GM18511 (cell line): ENCODE data around the gene DIS3L2.

Experiments
- ATAC-seq: cut with Tn5 transposase; IDR thresholded peaks from one replicate; pipeline ENCODE4 v1.9.1; 2021; ENCODE audit warnings: mild to moderate bottlenecking, moderate library complexity; ENCODE audit not compliant: unreplicated experiment

The DIS3L2 gene

DNA sequence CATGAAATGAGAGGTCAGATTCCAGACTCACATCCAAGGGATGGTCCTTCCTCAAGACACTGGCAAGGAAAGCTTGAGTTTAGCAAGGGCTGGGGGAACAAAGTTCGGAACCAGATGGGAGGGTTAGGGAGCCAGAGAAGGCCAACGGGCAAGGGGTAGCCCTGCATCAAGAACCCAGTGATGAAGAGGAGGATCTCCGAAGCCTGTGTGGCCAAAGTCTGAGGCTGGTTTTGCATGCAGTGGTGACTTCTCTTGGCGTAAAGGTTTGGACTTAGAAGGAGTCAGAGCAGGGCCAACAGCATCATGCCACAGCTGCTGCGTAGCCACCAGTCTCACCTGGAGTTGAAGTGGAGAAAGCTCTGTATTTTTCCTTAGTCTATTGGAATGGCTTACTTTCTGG lies 293.5 kb downstream of the DIS3L2 start:
- no peak for ATAC-seq

- ATAC-seq = no peak
Measured at GRCh38 chr2:232260075-232260474, 298.6 kb downstream of the DIS3L2 start.

GRCh38 chr2:232261776-232262175 lies 300.3 kb downstream of the DIS3L2 start:
- ATAC-seq = no peak

- no peak for ATAC-seq
Measured at GRCh38 chr2:232263295-232263694, 301.8 kb downstream of the DIS3L2 start.

DNA sequence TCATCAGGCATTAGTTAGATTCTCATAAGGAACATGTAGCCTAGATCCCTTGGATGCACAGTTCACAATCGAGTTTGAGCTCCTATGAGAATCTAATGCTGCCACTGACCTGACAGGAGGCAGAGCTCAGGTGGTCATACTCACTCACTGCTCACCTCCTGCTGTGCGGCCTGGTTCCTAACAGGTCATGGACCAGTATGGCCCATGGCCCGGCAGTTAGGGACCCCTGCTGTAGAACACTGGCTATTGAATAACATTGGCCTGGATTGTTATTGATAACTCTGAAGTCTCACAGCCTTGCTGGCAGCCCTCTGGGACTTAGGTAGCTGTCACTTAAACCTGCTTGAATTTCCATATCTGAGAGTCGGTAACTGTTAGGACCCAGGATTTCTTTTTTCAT lies 302.6 kb downstream of the DIS3L2 start:
- ATAC-seq = no peak

DNA sequence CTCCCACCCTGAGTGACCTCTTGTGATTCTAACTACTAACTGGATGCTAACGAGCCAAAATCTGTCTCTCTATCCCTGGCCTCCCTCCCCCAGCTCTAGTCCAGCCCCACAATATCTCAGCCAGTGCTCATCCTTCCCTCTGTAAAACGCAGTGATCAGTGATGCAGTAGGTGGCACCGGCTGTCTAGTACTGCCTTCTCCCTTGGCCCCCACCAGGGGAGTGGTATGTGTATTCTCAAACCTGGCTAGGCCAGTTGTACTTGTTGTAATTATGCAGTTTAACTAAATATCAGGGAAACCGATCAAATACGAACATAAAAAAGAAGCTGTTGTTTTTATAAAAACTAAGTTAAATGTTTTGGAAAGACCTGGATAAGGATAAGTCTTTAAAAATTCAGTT lies 303.8 kb downstream of the DIS3L2 start:
- ATAC-seq = no peak

DNA sequence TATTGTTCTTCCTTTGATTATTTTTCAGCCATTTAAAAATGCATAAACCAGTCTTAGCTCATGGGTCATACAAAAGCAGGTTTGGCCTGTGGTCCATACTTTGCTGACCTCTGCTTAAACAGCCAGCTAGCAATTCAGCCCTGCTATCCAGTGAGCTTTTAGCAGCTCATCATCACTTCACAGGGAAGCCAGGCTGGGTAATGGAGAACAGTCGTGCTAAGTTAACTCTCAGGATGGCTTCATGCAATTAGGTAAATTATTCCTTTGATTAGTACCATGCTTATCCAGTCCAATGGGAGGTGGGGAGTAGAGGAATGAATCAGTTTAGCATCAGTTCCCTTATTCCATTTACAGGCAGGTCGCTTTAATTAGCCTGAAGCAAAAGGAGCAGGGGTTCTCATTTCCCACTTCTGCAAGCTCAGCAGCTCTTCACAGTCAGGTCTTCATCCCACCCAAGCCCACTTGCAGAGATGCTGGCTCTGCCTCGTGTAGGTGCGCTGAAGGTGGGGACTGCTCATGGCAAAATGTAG lies 307.2 kb downstream of the DIS3L2 start:
- ATAC-seq = no peak

- no peak for ATAC-seq
Measured at GRCh38 chr2:232269867-232270266, 308.4 kb downstream of the DIS3L2 start.

GRCh38 chr2:232273903-232274643 lies 312.6 kb downstream of the DIS3L2 start:
- no peak for ATAC-seq

GRCh38 chr2:232275670-232276069 lies 314.2 kb downstream of the DIS3L2 start:
- no peak for ATAC-seq

GRCh38 chr2:232276084-232276732 lies 314.7 kb downstream of the DIS3L2 start:
- ATAC-seq = peak; percentile 54

GRCh38 chr2:232276733-232277313 lies 315.3 kb downstream of the DIS3L2 start:
- ATAC-seq = no peak

- ATAC-seq = no peak
Measured at GRCh38 chr2:232278534-232278933, 317.0 kb downstream of the DIS3L2 start.

- no peak for ATAC-seq
Measured at GRCh38 chr2:232280341-232280740, 318.8 kb downstream of the DIS3L2 start.

DNA sequence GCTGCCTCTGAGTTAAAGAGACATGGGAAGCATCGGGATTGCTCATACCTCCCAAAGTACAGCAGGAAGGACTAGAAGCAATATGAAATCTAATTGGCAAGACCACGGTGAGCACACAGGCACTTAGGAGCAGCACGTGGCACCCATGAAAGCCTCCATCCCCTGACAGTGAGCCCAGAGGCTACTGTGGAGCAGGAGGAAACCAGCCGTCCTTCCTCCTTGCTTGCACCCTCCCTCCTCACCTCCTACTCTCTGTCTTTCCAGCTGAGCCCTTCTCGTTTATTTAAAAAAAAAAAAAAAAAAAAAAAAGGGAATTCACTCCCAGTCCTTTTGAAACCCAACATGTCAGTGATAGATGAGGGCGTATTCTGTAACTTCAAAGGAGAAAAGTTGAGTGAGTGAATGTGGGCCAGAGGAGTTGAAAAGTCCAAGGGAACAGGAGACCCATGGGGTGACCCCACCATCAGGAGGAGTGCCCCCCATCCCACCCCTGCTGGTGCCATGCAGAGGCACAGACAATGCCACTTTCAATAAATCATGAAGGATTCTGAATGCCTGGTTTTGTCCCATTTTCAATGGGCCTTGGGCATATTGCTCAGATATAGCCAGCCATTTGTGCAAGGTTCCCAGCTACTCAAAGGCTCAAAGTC lies 320.5 kb downstream of the DIS3L2 start:
- no peak for ATAC-seq

GRCh38 chr2:232282508-232283055 lies 321.1 kb downstream of the DIS3L2 start:
- no peak for ATAC-seq

DNA sequence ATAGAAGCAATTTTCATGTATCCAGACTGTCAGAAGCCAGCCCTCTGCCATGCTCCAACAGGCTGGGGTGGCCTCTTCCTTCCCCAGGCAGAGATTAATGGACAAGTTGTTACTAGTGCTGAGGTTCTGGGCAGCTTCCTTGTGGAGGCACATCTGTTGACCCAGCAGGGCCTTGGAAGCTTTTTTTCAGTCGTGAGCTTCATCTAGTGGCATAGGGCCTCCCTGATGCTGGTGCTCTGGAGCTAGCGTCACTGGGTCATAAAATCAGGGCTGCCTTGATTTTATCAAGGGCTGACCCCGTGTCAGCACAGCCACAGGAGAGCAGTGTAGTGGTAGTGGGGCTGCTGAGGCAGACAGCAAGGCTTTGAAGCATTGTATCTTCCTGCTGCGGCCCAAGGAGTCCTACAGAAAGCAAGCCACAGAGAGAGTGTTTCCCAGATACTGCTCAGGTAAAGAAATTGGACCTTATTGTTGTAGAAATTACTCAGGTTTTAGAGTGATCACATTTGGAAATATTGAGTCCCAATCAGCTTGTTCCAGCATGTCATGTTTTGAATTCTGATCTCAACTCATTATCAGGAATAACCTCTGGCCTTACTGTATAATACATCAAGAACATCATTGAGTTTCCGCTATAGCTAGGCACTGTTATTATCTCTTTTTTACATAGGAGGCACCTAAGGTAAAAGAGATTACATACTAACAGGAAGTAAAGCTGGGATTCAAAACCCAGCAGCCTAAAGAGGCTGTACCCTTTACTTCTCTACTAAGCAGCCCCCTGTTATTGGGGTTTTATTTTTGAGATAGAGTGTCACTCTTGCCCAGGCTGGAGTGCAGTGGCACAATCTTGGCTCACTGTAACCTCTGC lies 324.7 kb downstream of the DIS3L2 start:
- ATAC-seq = no peak

- ATAC-seq = no peak
Measured at GRCh38 chr2:232287316-232287715, 325.8 kb downstream of the DIS3L2 start.

GRCh38 chr2:232288489-232289030 lies 327.0 kb downstream of the DIS3L2 start:
- no peak for ATAC-seq

DNA sequence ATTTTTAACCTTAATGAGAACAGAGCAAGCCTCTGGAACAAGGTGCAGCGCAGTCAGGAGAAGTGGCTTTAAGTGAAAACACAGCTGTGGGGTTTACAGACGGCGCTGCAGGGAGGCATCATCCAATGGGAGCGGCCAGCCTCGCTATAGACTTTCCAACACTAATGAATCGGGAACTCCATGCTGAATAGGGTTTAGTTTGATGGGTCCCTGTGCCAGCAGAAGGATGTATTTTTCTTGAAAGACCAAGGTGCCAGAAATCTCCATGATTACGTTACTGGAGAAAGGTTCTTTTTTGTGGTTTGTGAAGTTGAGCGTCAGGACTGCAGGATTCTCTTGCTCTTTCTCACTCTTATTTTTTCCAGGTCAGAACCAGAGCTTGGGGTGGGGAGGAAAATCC lies 329.2 kb downstream of the DIS3L2 start:
- ATAC-seq = no peak
